ENCODE data around the gene GPR137B. TPM values are rescaled to one million over a fixed set of nuclear protein-coding genes. Genes with fewer than 3 reads are reported as not detected.
"Not testable (repeated sequence)": the region's sequence is repeated elsewhere in the genome, so short reads cannot be mapped to it uniquely, and the experiment has no call there.

Gene GPR137B
- total RNA-seq, 1 donor from 2014 or later, result 7.7 TPM

DNA sequence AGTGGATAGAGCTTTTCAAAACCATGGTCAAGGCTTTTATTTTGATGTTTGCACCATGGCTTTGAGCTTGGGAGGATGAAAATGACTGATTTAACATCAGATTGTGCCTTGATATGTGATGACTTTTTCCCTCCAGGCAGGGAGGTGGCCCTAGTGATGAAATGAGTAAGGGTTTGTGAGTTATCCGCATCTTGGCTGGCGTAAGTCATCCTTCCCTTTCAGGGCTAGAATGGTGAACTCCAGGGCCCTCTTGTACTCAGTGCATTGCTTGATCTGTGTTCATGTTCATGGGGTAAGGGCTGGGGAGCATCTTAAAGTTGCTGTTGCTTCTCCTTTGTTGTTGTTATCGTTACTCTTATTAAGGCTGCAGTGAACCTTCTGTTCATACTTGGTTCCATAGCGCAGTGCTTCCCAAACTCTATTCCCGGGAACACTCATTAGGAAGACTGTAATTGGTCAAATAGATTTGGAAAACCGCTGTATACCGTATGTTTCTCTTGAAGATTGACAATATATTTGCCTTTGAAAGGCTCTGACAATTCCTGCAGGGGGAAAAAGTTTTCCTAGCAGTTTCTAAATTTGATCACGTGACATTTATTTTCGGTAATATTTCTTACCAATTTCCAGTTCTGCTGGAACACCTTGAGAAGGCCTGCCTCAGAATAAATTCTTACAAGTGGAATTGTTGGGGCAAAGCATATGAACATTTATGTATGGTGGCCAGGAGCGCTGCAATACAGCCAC, 23.1 kb downstream of the GPR137B start:
- Mint-ChIP-seq H3K27ac (no peak overlapping the region), H3K27me3 (no peaks in the 10 kb centered on the region), H3K36me3 (ENCODE audit: low read depth) (peaks cover 27% of the 10 kb centered on the region), H3K4me1 (peaks cover 10% of the 10 kb centered on the region), H3K9me3 (peaks cover 28% of the 10 kb centered on the region), H3K4me3 (no peak overlapping the region)
- intact Hi-C loops (cut with micrococcal nuclease), result no loop called here
- no peak for DNase-seq

DNA sequence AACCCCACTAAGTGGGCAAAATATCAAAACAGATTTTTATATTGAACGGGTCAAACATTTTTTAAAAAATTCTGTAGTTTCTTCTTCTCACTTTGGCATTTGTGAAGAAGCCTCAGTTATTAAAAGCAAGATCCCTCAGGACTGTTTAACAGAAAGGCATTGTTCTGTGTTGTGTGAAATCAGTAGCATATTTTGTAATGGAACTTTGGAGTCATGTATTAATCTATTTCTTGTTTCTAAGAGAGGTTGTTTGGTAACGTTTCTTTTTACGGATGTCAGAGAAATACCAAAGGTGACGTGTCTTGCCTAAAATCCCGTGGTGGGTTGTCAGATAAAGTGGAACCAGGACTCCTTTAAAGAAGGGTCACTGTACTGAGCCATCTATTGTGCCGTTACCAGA, 23.7 kb downstream of the GPR137B start:
- Mint-ChIP-seq H3K9me3 (peaks cover 22% of the 10 kb centered on the region), H3K27me3 (no peaks in the 10 kb centered on the region), H3K27ac (no peak overlapping the region), H3K36me3 (ENCODE audit: low read depth) (peaks cover 24% of the 10 kb centered on the region), H3K4me3 (no peak overlapping the region), H3K4me1 (peaks cover 8% of the 10 kb centered on the region)
- no peak for DNase-seq
- intact Hi-C loops (cut with micrococcal nuclease), result no loop called here

DNA sequence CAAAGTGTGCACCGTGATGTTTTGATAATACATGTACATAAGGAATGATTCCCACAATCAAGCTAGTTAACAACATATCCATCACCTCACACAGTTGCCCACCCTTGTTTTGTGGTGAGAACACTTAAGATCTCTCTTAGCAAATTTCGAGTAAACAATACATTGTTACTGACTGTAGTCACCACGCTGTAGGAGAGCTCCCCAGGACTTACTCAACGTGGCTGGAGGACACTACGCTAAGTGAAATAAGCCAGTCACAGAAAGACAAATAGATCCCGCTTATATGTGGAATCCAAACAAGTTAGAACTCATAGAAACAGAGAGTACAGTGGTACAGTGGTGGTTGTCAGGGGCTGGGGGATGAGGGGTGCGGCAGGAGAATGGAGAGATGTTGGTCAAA, 24.8 kb downstream of the GPR137B start:
- intact Hi-C loops (cut with micrococcal nuclease), result no loop called here
- H3K9me3 Mint-ChIP-seq, result peaks cover 11% of the 10 kb centered on the region
- DNase-seq, result no peak
- H3K36me3 Mint-ChIP-seq (ENCODE audit: low read depth), result peaks cover 13% of the 10 kb centered on the region
- H3K4me3 Mint-ChIP-seq, result no peak overlapping the region
- no peak overlapping the region for H3K27ac Mint-ChIP-seq
- H3K27me3 Mint-ChIP-seq, result no peaks in the 10 kb centered on the region
- peaks cover 8% of the 10 kb centered on the region for H3K4me1 Mint-ChIP-seq

DNA sequence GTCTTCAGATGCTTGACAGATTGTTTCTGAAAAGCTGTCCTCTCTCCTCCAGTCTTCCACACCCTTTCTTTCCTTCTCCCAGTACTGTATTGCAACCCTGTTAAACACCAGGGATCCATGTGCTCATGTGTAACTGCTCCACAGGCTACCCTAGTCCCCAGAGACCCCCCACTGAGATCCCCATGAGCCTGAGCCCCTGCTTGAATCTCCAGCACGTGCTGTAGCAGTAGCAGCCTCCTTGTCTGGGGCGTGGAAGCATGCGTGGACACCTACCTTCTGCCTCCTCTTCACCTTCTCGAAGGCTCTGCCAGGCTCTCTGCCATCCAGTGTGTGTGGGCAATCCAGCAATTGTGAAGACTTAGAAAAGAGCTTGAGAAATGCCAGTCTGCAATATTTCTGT, 25.2 kb downstream of the GPR137B start:
- Mint-ChIP-seq H3K9me3 (peaks cover 11% of the 10 kb centered on the region), H3K27ac (no peak overlapping the region), H3K36me3 (ENCODE audit: low read depth) (peaks cover 13% of the 10 kb centered on the region), H3K4me3 (no peak overlapping the region), H3K4me1 (peaks cover 8% of the 10 kb centered on the region), H3K27me3 (no peaks in the 10 kb centered on the region)
- intact Hi-C loops (cut with micrococcal nuclease), result no loop called here
- DNase-seq, result no peak

DNA sequence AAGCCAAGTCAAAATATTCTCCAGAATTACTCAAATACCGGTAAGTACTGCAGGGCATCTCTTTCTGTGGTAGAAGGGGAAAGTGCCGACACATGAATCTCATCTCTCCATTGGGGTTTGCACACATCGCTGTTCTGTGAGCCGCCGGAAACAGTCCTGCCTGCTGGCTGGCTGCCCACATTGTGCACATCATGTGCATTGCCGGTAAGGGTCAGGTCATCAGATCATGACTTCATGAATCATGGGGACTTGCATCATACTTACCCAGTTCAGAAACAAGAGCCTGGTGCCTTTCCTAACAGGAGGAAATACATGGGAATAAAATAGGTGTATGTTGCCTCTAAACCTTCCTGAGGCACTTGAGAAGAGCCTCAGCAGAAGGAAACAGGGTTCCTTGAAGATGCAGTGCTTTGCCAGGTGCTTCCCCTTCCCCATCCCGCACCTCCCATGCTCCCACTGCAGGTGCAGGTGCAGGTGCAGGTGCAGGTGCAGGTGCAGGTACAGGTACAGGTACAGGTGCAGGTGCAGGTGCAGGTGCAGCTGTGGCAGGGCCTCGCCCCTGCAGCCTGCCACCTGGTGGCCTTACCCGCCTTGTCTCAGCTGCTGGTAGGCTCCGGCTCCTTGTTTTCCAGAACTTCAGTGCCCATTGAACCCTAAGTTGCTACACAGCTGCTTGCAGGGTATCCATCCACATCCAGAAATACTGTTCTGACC, 26.5 kb downstream of the GPR137B start:
- Mint-ChIP-seq H3K27ac (no peak overlapping the region), H3K9me3 (peaks cover 3% of the 10 kb centered on the region), H3K36me3 (ENCODE audit: low read depth) (peaks cover 6% of the 10 kb centered on the region), H3K4me1 (peaks cover 4% of the 10 kb centered on the region), H3K27me3 (no peaks in the 10 kb centered on the region), H3K4me3 (no peak overlapping the region)
- no peak for DNase-seq
- intact Hi-C loops (cut with micrococcal nuclease), result no loop called here

DNA sequence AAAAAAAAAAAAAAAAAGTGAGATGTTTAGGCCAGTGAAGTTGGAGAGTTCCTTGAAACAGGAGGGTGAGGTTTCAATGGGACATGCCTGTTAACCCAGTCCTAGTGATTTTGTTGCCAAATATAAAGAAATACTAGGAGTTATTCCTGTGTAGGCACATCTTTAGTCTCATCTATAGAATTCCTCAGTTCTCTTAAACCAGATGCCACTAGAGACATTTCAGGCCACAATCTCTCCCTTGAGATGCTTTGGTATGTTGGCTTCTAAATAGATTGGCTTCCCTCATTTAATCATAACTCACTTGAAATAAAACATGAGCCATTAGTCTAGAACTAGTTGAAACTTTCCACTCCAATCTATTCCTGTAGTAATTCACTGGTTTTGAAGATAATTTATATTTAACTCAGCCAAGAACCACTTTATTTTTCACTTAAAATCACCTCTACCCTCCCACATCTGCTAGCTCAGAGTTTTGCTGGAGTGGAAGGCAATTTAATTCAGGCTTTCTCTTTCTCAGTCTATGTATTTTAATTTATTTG, 29.8 kb downstream of the GPR137B start:
- Mint-ChIP-seq H3K9me3 (no peaks in the 10 kb centered on the region), H3K27me3 (no peaks in the 10 kb centered on the region), H3K27ac (no peak overlapping the region), H3K4me3 (no peak overlapping the region), H3K4me1 (peaks cover 2% of the 10 kb centered on the region), H3K36me3 (ENCODE audit: low read depth) (peaks cover 2% of the 10 kb centered on the region)
- DNase-seq, result no peak
- intact Hi-C loops (cut with micrococcal nuclease), result no loop called here

DNA sequence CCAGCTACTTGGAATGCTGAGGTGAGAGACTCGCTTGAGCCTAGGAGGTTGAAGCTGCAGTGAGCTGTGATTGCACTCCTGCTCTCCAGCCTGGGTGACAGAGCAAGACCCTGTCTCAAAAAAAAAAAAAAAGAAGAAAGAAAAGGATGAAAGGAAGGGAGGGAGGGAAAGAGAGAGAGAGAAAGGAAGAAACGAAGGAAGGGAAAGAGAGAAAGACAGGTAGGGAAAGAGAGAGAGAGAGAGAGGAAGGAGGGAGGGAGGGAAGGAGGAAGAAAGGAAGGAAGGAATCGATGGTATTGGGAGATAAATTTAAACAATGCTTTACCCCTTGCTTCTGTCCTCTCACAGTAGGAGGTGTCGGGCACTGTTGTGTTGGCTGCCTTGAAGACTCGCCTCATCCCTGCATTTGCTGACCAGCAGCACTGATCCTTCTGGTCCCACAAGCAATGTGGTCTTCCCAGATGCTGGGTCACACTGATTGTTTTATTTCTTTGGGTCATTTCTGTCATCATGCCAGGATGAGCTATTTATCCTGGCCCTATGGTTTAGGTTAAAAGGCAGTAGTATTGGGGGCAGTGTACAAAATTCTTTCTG, 30.9 kb downstream of the GPR137B start:
- Mint-ChIP-seq H3K36me3 (ENCODE audit: low read depth) (peaks cover 2% of the 10 kb centered on the region), H3K9me3 (no peaks in the 10 kb centered on the region), H3K4me1 (peaks cover 2% of the 10 kb centered on the region), H3K4me3 (no peak overlapping the region), H3K27ac (no peak overlapping the region), H3K27me3 (no peaks in the 10 kb centered on the region)
- intact Hi-C loops (cut with micrococcal nuclease), result no loop called here
- DNase-seq, result no peak

DNA sequence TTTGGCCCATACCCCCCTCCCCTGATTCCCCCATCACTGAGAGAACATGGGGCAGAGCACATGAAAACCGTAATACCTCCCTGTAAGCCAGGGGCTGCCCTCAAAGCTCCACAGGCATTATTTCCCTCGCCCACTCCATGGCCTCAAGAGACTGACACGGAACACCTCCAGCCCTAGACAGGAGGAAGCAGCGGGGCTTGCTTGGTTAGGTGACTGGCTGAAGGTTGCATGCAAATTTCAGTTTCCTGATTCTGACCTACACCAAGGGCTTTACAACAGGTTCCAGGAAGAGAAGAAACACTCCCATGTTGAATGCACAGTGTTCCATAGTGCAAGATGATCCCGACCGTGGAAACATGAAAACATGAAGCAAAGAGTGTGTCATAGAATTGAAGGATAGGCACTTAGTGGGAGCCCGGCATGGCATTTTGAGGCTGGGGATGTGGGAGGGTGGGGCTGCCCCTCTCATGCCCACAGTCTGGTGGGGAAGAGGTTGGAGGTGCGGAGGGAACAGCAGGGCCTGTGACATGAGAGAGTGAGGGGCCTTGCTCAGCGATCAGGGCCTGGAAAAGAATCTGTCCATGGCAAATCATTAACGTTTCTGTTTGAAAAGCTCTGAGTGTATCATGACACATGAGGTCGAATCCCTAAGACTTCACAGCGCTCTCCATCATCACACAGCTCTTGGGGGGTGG, 33.5 kb downstream of the GPR137B start:
- no peak for DNase-seq
- Mint-ChIP-seq H3K4me1 (peaks cover 2% of the 10 kb centered on the region), H3K9me3 (no peaks in the 10 kb centered on the region), H3K4me3 (no peak overlapping the region), H3K27ac (no peak overlapping the region), H3K36me3 (ENCODE audit: low read depth) (no peaks in the 10 kb centered on the region), H3K27me3 (no peaks in the 10 kb centered on the region)
- intact Hi-C loops (cut with micrococcal nuclease), result no loop called here

DNA sequence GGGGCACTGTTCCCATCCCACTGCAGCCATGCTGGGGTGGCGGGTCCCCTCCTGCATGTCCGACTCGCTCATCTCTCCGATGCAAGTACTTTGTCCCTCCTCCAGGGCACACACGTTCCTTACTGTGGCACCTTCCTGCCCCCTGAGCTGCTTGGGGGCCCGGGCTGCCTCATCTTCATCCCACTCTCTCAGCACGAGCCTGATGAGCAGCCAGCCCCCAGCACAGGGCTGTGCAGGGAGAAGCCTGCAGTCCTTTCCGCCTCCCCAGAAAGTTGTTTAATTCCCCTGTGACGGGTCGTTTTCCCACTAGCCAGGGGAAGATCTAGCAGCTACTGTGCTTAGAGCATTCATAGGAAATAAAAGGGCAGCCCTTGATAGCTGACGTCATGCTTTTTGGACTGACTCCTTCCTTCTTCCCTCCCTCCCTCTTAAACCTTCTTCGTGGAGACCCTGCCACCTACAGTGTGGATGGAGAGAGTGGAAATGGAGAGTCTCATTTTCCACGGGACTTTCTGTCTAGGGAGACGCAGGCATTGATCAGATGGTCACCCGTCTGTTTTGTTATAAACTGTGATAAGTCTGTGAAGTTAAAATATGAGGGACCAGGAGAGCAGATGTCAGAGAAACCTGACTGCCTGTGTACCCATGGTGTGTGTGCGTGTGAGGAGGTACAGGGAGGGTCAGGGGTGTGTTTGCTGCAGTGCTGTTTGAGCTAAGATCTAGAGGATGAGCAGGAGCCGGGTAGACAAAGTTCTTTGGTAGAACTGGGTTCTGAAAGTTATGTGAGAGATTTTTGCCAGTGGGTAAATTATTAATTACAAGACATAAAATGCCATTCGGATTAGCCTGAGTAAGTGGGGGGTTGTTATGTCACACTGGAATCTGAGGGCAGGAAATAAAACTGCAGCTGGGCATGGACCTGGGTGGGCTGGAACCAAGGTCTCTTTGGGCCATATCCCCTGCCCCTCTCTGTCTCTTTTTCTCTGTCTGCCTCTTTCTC, 34.3 kb downstream of the GPR137B start:
- Mint-ChIP-seq H3K27me3 (no peaks in the 10 kb centered on the region), H3K4me1 (peaks cover 2% of the 10 kb centered on the region), H3K4me3 (no peak overlapping the region), H3K9me3 (no peaks in the 10 kb centered on the region), H3K36me3 (ENCODE audit: low read depth) (peaks cover 5% of the 10 kb centered on the region), H3K27ac (no peak overlapping the region)
- intact Hi-C loops (cut with micrococcal nuclease), result no loop called here
- no peak for DNase-seq

DNA sequence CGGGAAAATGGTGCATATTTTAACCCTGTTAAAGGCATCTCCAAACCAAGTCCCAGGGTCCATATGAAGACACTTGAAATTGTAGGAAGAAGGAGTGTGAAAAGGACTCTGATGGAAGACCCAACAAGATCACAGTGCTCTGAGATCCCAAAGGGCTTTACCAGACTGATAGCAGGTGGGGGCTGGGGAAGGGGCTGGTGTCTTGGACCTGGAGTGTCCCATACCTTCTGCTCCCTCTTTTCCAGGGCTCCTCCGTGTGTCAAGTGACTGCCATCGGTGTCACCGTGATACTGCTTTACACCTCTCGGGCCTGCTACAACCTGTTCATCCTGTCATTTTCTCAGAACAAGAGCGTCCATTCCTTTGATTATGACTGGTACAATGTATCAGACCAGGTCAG, 37.3 kb downstream of the GPR137B start:
- H3K9me3 Mint-ChIP-seq, result no peaks in the 10 kb centered on the region
- peaks cover 2% of the 10 kb centered on the region for H3K4me1 Mint-ChIP-seq
- no peak overlapping the region for H3K4me3 Mint-ChIP-seq
- intact Hi-C loops (cut with micrococcal nuclease), result no loop called here
- no peak overlapping the region for H3K27ac Mint-ChIP-seq
- H3K27me3 Mint-ChIP-seq, result no peaks in the 10 kb centered on the region
- peaks cover 5% of the 10 kb centered on the region for H3K36me3 Mint-ChIP-seq (ENCODE audit: low read depth)
- DNase-seq, result no peak

DNA sequence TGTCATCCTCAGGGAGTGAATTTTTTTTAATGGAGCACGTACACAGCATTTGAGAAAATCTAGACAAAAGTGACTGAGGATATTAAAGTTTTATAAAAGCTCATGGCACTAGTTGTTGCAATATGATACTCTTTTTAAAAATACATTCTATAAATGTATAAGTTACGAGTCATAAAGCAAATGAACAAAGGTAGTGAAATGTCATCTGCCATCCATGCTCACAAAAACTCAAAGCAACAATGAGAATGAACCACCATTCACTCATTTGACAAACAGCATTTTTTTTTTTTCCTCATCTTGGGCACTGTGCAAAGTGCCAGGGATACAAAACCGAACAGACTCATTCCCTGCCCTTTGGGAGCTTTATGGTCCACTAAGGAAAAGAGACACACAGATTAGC, 38.7 kb downstream of the GPR137B start:
- Mint-ChIP-seq H3K4me3 (no peak overlapping the region), H3K4me1 (peaks cover 3% of the 10 kb centered on the region), H3K9me3 (no peaks in the 10 kb centered on the region), H3K36me3 (ENCODE audit: low read depth) (peaks cover 11% of the 10 kb centered on the region), H3K27ac (no peak overlapping the region), H3K27me3 (no peaks in the 10 kb centered on the region)
- intact Hi-C loops (cut with micrococcal nuclease), result no loop called here
- DNase-seq, result no peak

DNA sequence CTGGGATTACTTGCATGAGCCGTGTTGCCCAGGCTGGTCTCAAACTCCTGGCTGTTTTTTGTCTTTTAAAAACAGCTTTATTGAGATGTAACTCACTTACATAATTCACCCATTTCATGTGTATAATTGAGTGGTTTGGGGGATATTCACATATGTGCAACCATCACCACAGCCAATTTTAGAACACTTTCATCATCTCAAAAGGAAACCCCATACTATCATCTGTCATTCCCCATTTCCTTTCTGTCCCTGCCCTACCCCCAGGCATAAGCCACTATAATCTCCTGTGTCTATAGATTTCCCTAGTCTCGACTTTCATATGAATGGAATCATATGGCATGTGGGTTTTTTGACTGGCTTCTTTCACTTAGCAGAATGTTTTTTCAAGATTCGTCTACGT, 43.3 kb downstream of the GPR137B start:
- DNase-seq, result no peak
- H3K27ac Mint-ChIP-seq, result no peak overlapping the region
- no peaks in the 10 kb centered on the region for H3K27me3 Mint-ChIP-seq
- peaks cover 29% of the 10 kb centered on the region for H3K36me3 Mint-ChIP-seq (ENCODE audit: low read depth)
- intact Hi-C loops (cut with micrococcal nuclease), result no loop called here
- no peak overlapping the region for H3K4me3 Mint-ChIP-seq
- H3K4me1 Mint-ChIP-seq, result peaks cover 3% of the 10 kb centered on the region
- H3K9me3 Mint-ChIP-seq, result peaks cover 4% of the 10 kb centered on the region

DNA sequence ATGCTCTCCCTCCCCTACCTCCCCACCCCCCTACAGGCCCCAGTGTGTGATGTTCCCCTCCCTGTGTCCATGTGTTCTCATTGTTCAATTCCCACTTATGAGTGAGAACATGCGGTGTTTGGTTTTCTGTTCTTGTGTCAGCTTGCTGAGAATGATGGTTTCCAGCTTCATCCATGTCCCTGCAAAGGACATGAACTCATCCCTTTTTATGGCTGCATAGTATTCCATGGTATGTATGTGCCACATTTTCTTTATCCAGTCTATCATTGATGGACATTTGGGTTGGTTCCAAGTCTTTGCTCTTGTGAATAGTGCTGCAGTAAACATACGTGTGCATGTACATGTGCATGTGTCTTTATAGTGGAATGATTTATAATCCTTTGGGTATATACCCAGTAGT, 44.1 kb downstream of the GPR137B start:
- H3K4me1 Mint-ChIP-seq; H3K27me3 Mint-ChIP-seq; intact Hi-C loops (cut with micrococcal nuclease); H3K9me3 Mint-ChIP-seq; DNase-seq; H3K27ac Mint-ChIP-seq; H3K4me3 Mint-ChIP-seq: not testable (repeated sequence)
- H3K36me3 Mint-ChIP-seq (ENCODE audit: low read depth), result peaks cover 26% of the 10 kb centered on the region
